H9 (cell line): ENCODE results near the gene MSH3. TPM values are rescaled to one million over a fixed set of nuclear protein-coding genes. Genes with fewer than 3 reads are reported as not detected.

Experiments
- DNase-seq: peaks from one replicate; pipeline ENCODE4 v3.0.0-alpha.2; 2017
- H2AFZ ChIP-seq: one replicate; pipeline ENCODE4 v1.6.1; 2013; ENCODE audit warnings: mild to moderate bottlenecking, low read length, control low read depth, moderate library complexity
- H2AK5ac ChIP-seq: 2 replicates; pipeline ENCODE4 v1.6.1; 2013; ENCODE audit warnings: low read length, control low read depth, mixed read lengths; ENCODE audit not compliant: insufficient read length
- H2BK120ac ChIP-seq: one replicate; pipeline ENCODE4 v1.6.1; 2013; ENCODE audit warnings: low read depth, mild to moderate bottlenecking, low read length, control low read depth, inconsistent platforms; ENCODE audit not compliant: poor library complexity, severe bottlenecking
- H2BK12ac ChIP-seq: 2 replicates; pipeline ENCODE4 v1.6.1; 2013; ENCODE audit warnings: low read length, control low read depth, mixed read lengths, low read depth; ENCODE audit not compliant: insufficient read length
- H2BK15ac ChIP-seq: 2 replicates; pipeline ENCODE4 v1.6.1; 2013; ENCODE audit warnings: low read depth, low read length, control low read depth
- H2BK20ac ChIP-seq: one replicate; pipeline ENCODE4 v1.6.1; 2013; ENCODE audit warnings: low read depth, mild to moderate bottlenecking, low read length, control low read depth, inconsistent platforms; ENCODE audit not compliant: poor library complexity, severe bottlenecking
- H2BK5ac ChIP-seq: 2 replicates; pipeline ENCODE4 v1.6.1; 2013; ENCODE audit warnings: low read length, control low read depth, mixed read lengths; ENCODE audit not compliant: insufficient read length
- H3K14ac ChIP-seq: 2 replicates; pipeline ENCODE4 v1.6.1; 2013; ENCODE audit warnings: low read length, control low read depth; ENCODE audit not compliant: insufficient read depth
- H3K18ac ChIP-seq: 2 replicates; pipeline ENCODE4 v1.6.1; 2013; ENCODE audit warnings: low read depth, mild to moderate bottlenecking, mixed read lengths, low read length, control low read depth; ENCODE audit not compliant: insufficient read length
- H3K23ac ChIP-seq: 2 replicates; pipeline ENCODE4 v1.6.1; 2013; ENCODE audit warnings: low read length, control low read depth, mixed read lengths, low read depth; ENCODE audit not compliant: insufficient read length
- H3K23me2 ChIP-seq: 2 replicates; pipeline ENCODE4 v1.6.1; 2013; ENCODE audit warnings: low read depth, mild to moderate bottlenecking, mixed read lengths, low read length, control low read depth; ENCODE audit not compliant: insufficient read length, poor library complexity, severe bottlenecking
- H3K27ac ChIP-seq: 2 replicates; pipeline ENCODE4 v1.5.1; 2013; ENCODE audit warnings: low read length, control low read depth, mixed read lengths, low read depth; ENCODE audit not compliant: insufficient read length
- H3K27me3 ChIP-seq: 2 replicates; pipeline ENCODE4 v1.6.1; 2013; ENCODE audit warnings: low read length, control low read depth, inconsistent platforms; ENCODE audit not compliant: insufficient read depth
- H3K4ac ChIP-seq: 2 replicates; pipeline ENCODE4 v1.6.1; 2013; ENCODE audit warnings: low read depth, mild to moderate bottlenecking, control low read depth, inconsistent platforms, low read length, moderate library complexity
- H3K4me1 ChIP-seq: 2 replicates; pipeline ENCODE4 v1.6.1; 2013; ENCODE audit warnings: low read length, control low read depth, inconsistent platforms; ENCODE audit not compliant: insufficient read depth
- H3K4me2 ChIP-seq: 2 replicates; pipeline ENCODE4 v1.6.1; 2013; ENCODE audit warnings: low read length, control low read depth, mixed read lengths; ENCODE audit not compliant: insufficient read length, insufficient read depth
- H3K56ac ChIP-seq: 2 replicates; pipeline ENCODE4 v1.6.1; 2013; ENCODE audit warnings: low read depth, mild to moderate bottlenecking, mixed read lengths, low read length, control low read depth; ENCODE audit not compliant: insufficient read length
- H3K79me1 ChIP-seq: 2 replicates; pipeline ENCODE4 v1.6.1; 2013; ENCODE audit warnings: low read depth, mild to moderate bottlenecking, moderate library complexity, low read length, control low read depth, inconsistent platforms; ENCODE audit not compliant: insufficient read depth, poor library complexity, severe bottlenecking
- H3K79me2 ChIP-seq: 2 replicates; pipeline ENCODE4 v1.6.1; 2013; ENCODE audit warnings: low read length, control low read depth, inconsistent platforms; ENCODE audit not compliant: insufficient read depth
- H3K9ac ChIP-seq: 2 replicates; pipeline ENCODE4 v1.6.1; 2013; ENCODE audit warnings: low read length, control low read depth, mixed read lengths; ENCODE audit not compliant: insufficient read length; ENCODE audit errors: extremely low read depth
- H3K9me3 ChIP-seq: one replicate; pipeline ENCODE4 v1.6.1; 2013; ENCODE audit warnings: low read depth, low read length, inconsistent platforms; ENCODE audit not compliant: control insufficient read depth
- H3T11ph ChIP-seq: one replicate; pipeline ENCODE4 v1.6.1; 2013; ENCODE audit warnings: mild to moderate bottlenecking, low read length, control low read depth, inconsistent platforms
- H4K20me1 ChIP-seq: one replicate; pipeline ENCODE4 v1.6.1; 2013; ENCODE audit not compliant: control insufficient read depth, insufficient read length, insufficient read depth
- H4K5ac ChIP-seq: 2 replicates; pipeline ENCODE4 v1.6.1; 2013; ENCODE audit warnings: low read depth, mild to moderate bottlenecking, mixed read lengths, low read length, control low read depth; ENCODE audit not compliant: insufficient read length
- H4K8ac ChIP-seq: replicated peaks from 2 replicates; pipeline ENCODE4 v1.6.1; 2013; ENCODE audit warnings: low read length, control low read depth, mixed read lengths, low read depth; ENCODE audit not compliant: insufficient read length
- H4K91ac ChIP-seq: 2 replicates; pipeline ENCODE4 v1.6.1; 2013; ENCODE audit warnings: low read depth, mild to moderate bottlenecking, moderate library complexity, mixed read lengths, low read length, control low read depth; ENCODE audit not compliant: insufficient read length
- H3K27ac Mint-ChIP-seq, 3 experiments: 2 replicates in 2 of 3; 3 replicates in 1 of 3; pipeline ENCODE4 v1.8.0; 2020 to 2021; ENCODE audit warnings: mixed read lengths in 3 of 3, mild to moderate bottlenecking in 1 of 3, moderate library complexity in 1 of 3
- H3K27me3 Mint-ChIP-seq: 2 replicates; pipeline ENCODE4 v1.8.0; 2021; ENCODE audit warnings: low read depth, mild to moderate bottlenecking, moderate library complexity, mixed read lengths
- H3K36me3 Mint-ChIP-seq, 3 experiments: 2 replicates in 2 of 3; 3 replicates in 1 of 3; pipeline ENCODE4 v1.8.0; 2020 to 2021; ENCODE audit warnings: low read depth in 3 of 3, mixed read lengths in 3 of 3; ENCODE audit not compliant: insufficient read depth in 1 of 3
- H3K4me1 Mint-ChIP-seq, 2 experiments: 2 replicates each; pipeline ENCODE4 v1.8.0; 2020; ENCODE audit warnings: mixed read lengths in 2 of 2
- H3K4me3 Mint-ChIP-seq, 2 experiments: 2 replicates in 1 of 2; 3 replicates in 1 of 2; pipeline ENCODE4 v1.8.0; 2020 to 2021; ENCODE audit warnings: mild to moderate bottlenecking in 2 of 2, mixed read lengths in 2 of 2, moderate library complexity in 1 of 2
- H3K9me3 Mint-ChIP-seq, 2 experiments: 2 replicates in 1 of 2; 3 replicates in 1 of 2; pipeline ENCODE4 v1.8.0; 2020; ENCODE audit warnings: mild to moderate bottlenecking in 2 of 2, mixed read lengths in 2 of 2, moderate library complexity in 1 of 2
- CTCF ChIP-seq: fragments of 200-600 bp; sonication (generic); conservative IDR thresholded peaks from 3 replicates; pipeline ENCODE4 v1.8.0; 2021; ENCODE audit warnings: antibody characterized with exemption, mild to moderate bottlenecking
- WGBS: extraction: QIAGEN DNeasy Blood & Tissue Kit; methylation state at CpG from one replicate; pipeline ENCODE4 v1.1.7; 2013; ENCODE audit warnings: missing lambda C conversion rate, low lambda C conversion rate, mixed read lengths; ENCODE audit not compliant: insufficient read length; ENCODE audit errors: extremely low coverage; 5-methylcytosine and 5-hydroxymethylcytosine counted together
- total RNA-seq: library from RNA; stranded (reverse); gene quantifications from 2 replicates; pipeline ENCODE4 v1.2.1, GENCODE V29; 2021

MSH3 gene
- total RNA-seq, 1 experiment from 2014 or later, result 17.3 TPM

GRCh38 chr5:80780761-80781285 lies 126.4 kb downstream of the MSH3 start:
- no peak overlapping the region for H3T11ph ChIP-seq
- H3K27ac Mint-ChIP-seq, result no peak overlapping the region
- H2BK120ac ChIP-seq, result no peak overlapping the region
- H3K18ac ChIP-seq, result no peak overlapping the region
- no peak overlapping the region for H3K27ac ChIP-seq
- no peak overlapping the region for H3K4ac ChIP-seq
- H3K27me3 Mint-ChIP-seq, result no peaks in the 10 kb centered on the region
- TF ChIP-seq CTCF, result no peak
- WGBS, result no CpG with 5 or more reads among the region's 8 CpGs
- H3K56ac ChIP-seq, result no peak overlapping the region
- no peak overlapping the region for H2BK15ac ChIP-seq
- no peak overlapping the region for H2BK12ac ChIP-seq
- no peaks in the 10 kb centered on the region for H3K4me1 Mint-ChIP-seq
- no peak overlapping the region for H3K9ac ChIP-seq
- no peak overlapping the region for H2BK5ac ChIP-seq
- H3K27me3 ChIP-seq, result no peaks in the 10 kb centered on the region
- H4K8ac ChIP-seq, result no peak overlapping the region
- H3K23me2 ChIP-seq, result no peaks in the 10 kb centered on the region
- H3K9me3 ChIP-seq, result no peaks in the 10 kb centered on the region
- no peak overlapping the region for H2BK20ac ChIP-seq
- H3K4me3 Mint-ChIP-seq, result no peak overlapping the region
- H3K36me3 Mint-ChIP-seq, result peaks cover 3 to 8% (median 4%) of the 10 kb centered on the region in 3 experiments; a peak in 6 of 7 replicates
- no peak overlapping the region for H4K91ac ChIP-seq
- no peak for DNase-seq
- no peaks in the 10 kb centered on the region for H4K20me1 ChIP-seq
- H3K4me2 ChIP-seq, result no peak overlapping the region
- no peaks in the 10 kb centered on the region for H3K4me1 ChIP-seq
- H3K79me2 ChIP-seq, result no peaks in the 10 kb centered on the region
- H4K5ac ChIP-seq, result no peak overlapping the region
- H2AK5ac ChIP-seq, result no peak overlapping the region
- no peak overlapping the region for H3K23ac ChIP-seq
- no peaks in the 10 kb centered on the region for H3K79me1 ChIP-seq
- no peak overlapping the region for H2AFZ ChIP-seq
- H3K9me3 Mint-ChIP-seq, result no peaks in the 10 kb centered on the region
- no peak overlapping the region for H3K14ac ChIP-seq
